Activated CD8-positive, alpha-beta memory T cell treated with anti-CD3 and anti-CD28 coated beads for 48 hours (primary cell): Measurements from ENCODE around the gene DNAJC5.

Source experiments
- DNase-seq, 3 experiments: peaks; one replicate each; pipeline ENCODE4 v3.0.0-alpha.2; 2020; ENCODE audit warnings: low read depth in 2 of 3, low spot score in 2 of 3

DNAJC5 gene

DNA sequence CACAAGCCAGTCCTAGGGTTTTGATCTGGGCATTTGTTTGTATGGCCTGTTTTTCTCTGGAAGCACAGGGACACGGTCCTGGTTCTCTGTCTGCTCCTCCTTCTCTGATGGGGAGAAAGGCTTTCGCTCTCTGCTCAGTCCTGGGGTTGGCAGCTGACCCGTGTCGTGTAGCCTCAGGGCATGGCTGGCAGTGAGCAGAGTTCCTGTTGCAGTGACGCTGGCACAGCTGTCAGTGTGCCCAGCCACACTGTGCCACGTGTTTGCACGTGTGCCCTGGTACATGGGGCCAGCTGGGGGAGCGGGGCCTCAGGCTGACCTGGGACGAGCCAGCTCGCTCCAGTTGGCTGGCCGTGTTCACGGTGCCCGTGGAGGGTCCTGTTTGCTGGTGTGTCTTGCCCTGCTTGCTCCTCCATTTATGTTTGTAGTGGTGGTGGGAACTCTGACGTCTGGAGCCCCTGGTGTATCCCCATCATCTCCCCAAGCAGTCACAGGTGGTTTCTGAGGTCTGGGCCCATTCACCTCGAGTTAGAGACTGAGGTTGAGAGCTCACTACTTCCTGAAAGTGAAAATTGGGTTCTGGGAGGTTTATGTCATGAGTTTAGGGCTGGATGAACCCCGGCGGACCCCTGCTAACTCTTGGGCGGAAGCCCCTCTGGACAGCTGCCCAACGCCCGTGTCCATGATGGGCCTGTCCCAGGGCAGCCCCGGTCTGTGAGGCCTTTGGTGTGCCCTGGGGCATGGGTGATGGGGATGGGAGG lies 10.2 kb upstream of the DNAJC5 start:
- DNase-seq, result no peak

GRCh38 chr20:63885264-63886053 lies 9.5 kb upstream of the DNAJC5 start:
- no peak for DNase-seq

DNA sequence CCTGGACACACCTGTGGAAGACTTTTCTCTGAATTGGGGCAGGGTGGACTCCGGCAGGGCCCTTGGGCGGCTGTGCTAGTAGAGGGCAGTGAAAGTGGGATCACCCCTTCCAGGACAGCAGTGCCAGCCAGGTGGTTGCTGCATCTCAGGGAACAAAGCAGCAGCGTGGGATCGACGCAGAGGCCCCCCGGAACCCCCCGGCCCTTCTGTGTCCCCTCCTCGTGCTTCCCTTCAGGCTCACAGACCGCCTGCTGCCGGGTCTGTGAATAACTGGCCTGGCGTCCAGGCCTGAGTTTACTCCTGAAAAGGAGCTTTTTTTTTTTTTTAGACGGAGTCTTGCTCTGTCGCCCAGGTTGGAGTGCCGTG lies 8.9 kb upstream of the DNAJC5 start:
- DNase-seq, result no peak

DNA sequence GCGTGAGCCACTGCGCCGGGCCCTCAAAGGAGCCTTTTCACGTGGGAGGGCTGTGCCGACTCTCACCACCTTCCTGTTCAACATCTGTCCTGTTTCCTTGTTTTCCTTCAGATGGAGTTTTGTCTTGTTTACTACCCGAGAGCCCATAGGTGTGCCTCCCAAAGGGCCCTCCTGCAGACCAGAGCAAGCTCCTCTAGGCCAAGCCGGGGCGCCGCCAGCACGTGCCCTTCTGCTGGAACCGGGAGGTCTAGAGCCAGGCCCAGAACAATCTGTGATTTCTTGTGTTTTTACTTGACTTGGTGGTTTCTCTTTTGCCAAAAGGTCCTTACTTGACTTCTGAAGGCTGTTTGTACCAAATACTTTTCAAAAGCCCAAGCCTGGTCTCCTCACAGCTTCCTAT lies 8.0 kb upstream of the DNAJC5 start:
- DNase-seq, result no peak

DNA sequence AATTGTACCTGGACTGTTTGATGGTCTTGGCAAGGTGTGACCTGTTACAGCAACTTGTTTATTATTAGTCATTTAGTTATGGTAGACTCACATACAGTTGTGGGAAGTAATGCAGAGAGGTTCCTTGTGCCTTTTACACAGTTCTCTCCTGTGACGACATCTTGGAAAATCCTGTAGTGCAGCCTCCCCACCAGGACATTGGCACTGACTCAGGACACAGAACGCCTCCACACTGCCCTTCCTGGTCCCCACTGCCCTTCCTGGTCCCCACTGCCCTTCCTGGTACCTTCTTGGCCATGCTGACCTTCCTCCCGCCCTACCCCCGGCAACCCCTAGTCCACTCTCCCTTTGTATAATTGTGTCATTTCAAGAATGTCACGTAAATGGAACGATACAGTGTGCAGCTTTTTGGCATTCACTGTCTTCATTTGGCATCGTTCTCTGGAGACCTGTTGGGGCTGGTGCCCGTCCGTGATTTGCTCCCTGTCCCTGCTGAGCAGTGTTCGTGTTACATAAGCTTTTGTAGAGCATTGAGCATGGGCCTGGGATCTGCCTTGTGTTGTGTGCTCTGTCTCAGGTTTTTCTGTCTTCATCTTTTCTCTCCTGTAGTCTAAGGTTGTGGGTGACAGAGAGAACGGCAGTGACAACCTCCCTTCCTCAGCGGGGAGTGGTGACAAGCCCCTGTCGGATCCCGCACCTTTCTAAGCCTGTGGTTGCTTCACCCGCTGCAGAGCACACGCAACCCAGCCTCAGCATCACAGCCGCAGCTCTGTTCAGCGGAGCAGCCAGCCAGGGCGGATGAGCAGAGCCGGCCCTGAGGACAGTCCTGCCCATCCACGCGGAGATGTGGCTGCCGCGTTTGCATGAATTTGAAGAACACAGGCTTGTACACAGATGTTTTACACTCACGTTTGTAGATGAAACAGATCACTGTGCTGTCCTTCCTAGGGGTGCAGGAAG lies 5.4 kb upstream of the DNAJC5 start:
- DNase-seq, result no peak

DNA sequence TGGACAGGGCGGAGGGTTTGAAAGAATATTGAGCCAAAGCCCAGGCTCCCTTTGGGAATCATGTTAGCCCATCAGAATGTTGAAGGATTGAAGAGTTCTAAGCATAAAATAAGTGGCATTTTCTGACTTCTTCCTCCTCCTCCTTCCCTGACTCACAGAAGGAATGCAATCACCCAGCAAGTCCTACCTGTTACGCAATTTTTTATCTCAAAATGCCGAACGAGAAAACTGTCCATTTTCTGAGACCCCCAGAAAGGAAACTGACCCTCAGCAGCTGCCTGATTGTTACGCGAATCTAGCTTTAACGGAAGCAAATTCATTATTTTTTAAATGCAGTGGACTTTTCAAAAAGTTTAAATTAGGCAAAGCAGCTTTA lies 4.7 kb upstream of the DNAJC5 start:
- DNase-seq, result no peak

GRCh38 chr20:63890616-63891015 lies 4.3 kb upstream of the DNAJC5 start:
- no peak for DNase-seq

GRCh38 chr20:63891061-63892002 lies 3.6 kb upstream of the DNAJC5 start:
- no peak for DNase-seq

GRCh38 chr20:63892402-63892801 lies 2.5 kb upstream of the DNAJC5 start:
- DNase-seq, result no peak

- DNase-seq, result no peak
These were observed 948 bp upstream of the DNAJC5 start for GRCh38 chr20:63893999-63894357.

GRCh38 chr20:63895202-63895951 lies 451 bp downstream of the DNAJC5 start:
- DNase-seq, result no peak

DNA sequence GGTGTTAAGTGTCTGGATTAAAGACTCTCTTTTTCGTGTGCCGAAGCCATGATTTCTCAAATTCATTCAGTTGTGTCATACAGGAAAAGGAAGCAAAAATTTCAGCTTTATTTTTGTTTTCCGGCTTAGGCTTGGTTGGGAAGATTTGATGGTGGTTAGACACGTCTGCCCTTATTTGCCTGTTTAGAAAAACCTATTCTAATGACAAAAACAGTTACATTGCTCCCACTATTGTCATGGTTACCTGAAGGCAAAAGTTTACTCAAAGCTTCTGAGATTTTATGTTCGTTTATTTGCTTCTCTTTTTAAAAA lies 982 bp downstream of the DNAJC5 start:
- no peak for DNase-seq

- DNase-seq, result no peak
These were observed 1.6 kb downstream of the DNAJC5 start for GRCh38 chr20:63896264-63897105.

DNA sequence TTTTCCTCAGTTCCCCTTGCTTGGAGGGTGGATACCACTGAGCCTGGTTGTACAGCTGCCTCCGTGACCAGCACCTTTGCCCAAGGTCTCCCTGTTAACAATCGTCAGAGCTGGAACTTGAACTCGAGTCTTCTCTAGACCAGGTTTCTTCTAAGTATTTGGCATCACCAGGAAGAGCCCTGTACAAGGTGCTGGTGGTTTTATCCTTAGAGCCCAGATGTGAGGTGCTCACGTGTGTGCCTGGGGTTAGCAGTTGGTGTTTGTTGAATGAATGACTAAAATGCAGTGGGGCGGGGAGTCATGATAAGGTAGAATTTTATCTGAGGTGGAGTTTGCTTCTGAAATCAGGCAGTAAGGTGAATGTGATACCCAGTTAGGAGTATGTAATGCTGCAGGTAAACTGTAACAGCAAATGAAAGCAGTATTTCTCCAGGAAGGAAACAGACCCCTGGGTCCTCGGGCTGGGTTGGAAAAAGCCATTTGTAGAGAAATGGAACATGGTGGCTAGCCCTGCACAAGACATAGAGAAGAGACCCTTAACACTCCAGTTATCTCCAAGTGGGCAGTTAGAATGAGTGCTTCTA lies 3.1 kb downstream of the DNAJC5 start:
- DNase-seq, result no peak

DNA sequence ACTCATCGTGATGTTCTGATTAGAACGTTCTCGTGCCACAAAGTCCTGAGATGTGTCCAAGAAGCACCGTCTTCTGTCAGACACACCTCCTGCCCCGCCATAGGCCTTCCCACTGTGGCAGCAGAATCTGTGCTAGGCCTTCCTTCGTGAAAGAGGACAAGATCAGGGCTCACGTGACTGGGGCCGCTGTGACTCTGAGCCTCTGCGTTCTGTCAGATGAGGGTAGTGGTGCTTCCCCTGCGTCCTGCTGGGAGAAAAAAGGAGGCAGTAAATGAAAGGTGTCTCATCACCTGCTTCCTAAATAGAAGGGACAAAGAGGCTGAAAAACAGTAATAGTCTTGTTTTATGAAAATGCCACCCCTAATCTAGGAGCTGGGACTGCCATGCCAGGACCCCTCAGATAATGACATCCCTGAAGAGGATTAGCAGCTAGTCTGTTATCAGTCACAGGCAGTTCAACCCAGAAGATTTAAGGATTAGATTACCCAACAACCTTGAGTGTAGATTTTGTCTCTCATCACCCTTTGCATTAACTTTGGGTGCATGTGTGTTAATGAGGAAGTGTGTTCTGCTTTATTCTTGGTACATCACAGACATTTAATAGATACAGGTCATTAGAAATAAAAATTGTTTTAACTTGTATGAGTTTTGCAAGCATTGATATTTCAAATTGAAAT lies 4.1 kb downstream of the DNAJC5 start:
- no peak for DNase-seq

DNA sequence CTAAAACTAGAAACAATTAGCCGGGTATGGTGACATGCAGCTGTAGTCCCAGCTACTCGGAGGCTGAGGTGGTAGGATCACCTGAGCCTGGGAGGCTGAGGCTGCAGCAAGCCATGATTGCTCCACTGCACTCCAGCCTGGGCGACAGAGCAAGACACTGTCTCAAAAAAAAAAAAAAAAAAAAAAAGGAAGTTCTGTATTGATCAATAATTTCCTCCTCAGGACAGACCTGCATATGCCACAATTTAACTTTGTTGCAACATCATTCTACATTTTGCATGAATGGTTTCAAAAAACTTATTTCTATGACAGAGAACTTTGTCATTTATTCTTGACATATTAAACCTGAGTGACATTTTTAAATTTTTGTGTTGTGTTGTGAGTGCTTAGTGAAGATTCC lies 5.5 kb downstream of the DNAJC5 start:
- no peak for DNase-seq

- DNase-seq, result no peak
These were observed 9.1 kb downstream of the DNAJC5 start for GRCh38 chr20:63903796-63904561.
